ENCODE measurements around the gene RCSD1.

The RCSD1 gene

GRCh38 chr1:167640051-167640450 lies 10.0 kb downstream of the RCSD1 start:
- TF ChIP-seq CREB5 (CRISPR knock-in tag; IDR thresholded peaks at IDR 0.05; ENCODE audit: low read depth) (no peak), GLIS3 (CRISPR knock-in tag; IDR thresholded peaks at IDR 0.05) (no peak), RARB (CRISPR knock-in tag; IDR thresholded peaks at IDR 0.05) (no peak), OSR1 (CRISPR knock-in tag; IDR thresholded peaks at IDR 0.05) (no peak), BACH2 (CRISPR knock-in tag; IDR thresholded peaks at IDR 0.05; ENCODE audit: borderline replicate concordance) (no peak), ESRRG (CRISPR knock-in tag; IDR thresholded peaks at IDR 0.05) (no peak), ZNF70 (CRISPR knock-in tag; IDR thresholded peaks at IDR 0.05) (no peak), ARNTL (CRISPR knock-in tag; IDR thresholded peaks at IDR 0.05; ENCODE audit: borderline replicate concordance, low read depth) (no peak), CSDC2 (CRISPR knock-in tag; IDR thresholded peaks at IDR 0.05) (no peak), SNAI2 (CRISPR knock-in tag; IDR thresholded peaks at IDR 0.05) (no peak), PATZ1 (CRISPR knock-in tag; IDR thresholded peaks at IDR 0.05; ENCODE audit: borderline replicate concordance) (no peak), ISL1 (CRISPR knock-in tag; IDR thresholded peaks at IDR 0.05) (no peak), TSHZ2 (CRISPR knock-in tag; IDR thresholded peaks at IDR 0.05) (no peak), ZNF565 (CRISPR knock-in tag; conservative IDR thresholded peaks at IDR 0.05; ENCODE audit: low read depth) (no peak), ZFP3 (CRISPR knock-in tag; IDR thresholded peaks at IDR 0.05) (no peak), TOX (CRISPR knock-in tag; IDR thresholded peaks at IDR 0.05; ENCODE audit: borderline replicate concordance) (no peak), ZFP30 (CRISPR knock-in tag; IDR thresholded peaks at IDR 0.05) (no peak), TCF4 (CRISPR knock-in tag; IDR thresholded peaks at IDR 0.05; ENCODE audit: borderline replicate concordance) (no peak), ZNF8 (CRISPR knock-in tag; IDR thresholded peaks at IDR 0.05) (no peak), ZC3H10 (CRISPR knock-in tag; IDR thresholded peaks at IDR 0.05) (no peak)
- no peak for ATAC-seq

GRCh38 chr1:167641786-167642500 lies 11.9 kb downstream of the RCSD1 start:
- no peak for TF ChIP-seq RARB (CRISPR knock-in tag; IDR thresholded peaks at IDR 0.05)
- TF ChIP-seq TOX (CRISPR knock-in tag; IDR thresholded peaks at IDR 0.05; ENCODE audit: borderline replicate concordance): no peak
- TF ChIP-seq ZNF70 (CRISPR knock-in tag; IDR thresholded peaks at IDR 0.05): no peak
- no peak for TF ChIP-seq POU6F1 (CRISPR knock-in tag; IDR thresholded peaks at IDR 0.05; ENCODE audit: borderline replicate concordance, low read depth)
- no peak for TF ChIP-seq TSHZ2 (CRISPR knock-in tag; IDR thresholded peaks at IDR 0.05)
- TF ChIP-seq ESRRG (CRISPR knock-in tag; IDR thresholded peaks at IDR 0.05): no peak
- TF ChIP-seq CSDC2 (CRISPR knock-in tag; IDR thresholded peaks at IDR 0.05): no peak
- TF ChIP-seq ISL1 (CRISPR knock-in tag; IDR thresholded peaks at IDR 0.05): no peak
- no peak for TF ChIP-seq CREB5 (CRISPR knock-in tag; IDR thresholded peaks at IDR 0.05; ENCODE audit: low read depth)
- no peak for TF ChIP-seq GLIS3 (CRISPR knock-in tag; IDR thresholded peaks at IDR 0.05)
- TF ChIP-seq TCF4 (CRISPR knock-in tag; IDR thresholded peaks at IDR 0.05; ENCODE audit: borderline replicate concordance): no peak
- TF ChIP-seq SNAI2 (CRISPR knock-in tag; IDR thresholded peaks at IDR 0.05): no peak
- TF ChIP-seq BACH2 (CRISPR knock-in tag; IDR thresholded peaks at IDR 0.05; ENCODE audit: borderline replicate concordance): no peak
- TF ChIP-seq ZNF565 (CRISPR knock-in tag; conservative IDR thresholded peaks at IDR 0.05; ENCODE audit: low read depth): no peak
- no peak for TF ChIP-seq OSR1 (CRISPR knock-in tag; IDR thresholded peaks at IDR 0.05)
- no peak for TF ChIP-seq ZFP3 (CRISPR knock-in tag; IDR thresholded peaks at IDR 0.05)
- no peak for TF ChIP-seq ZFP30 (CRISPR knock-in tag; IDR thresholded peaks at IDR 0.05)
- TF ChIP-seq ZC3H10 (CRISPR knock-in tag; IDR thresholded peaks at IDR 0.05): no peak
- no peak for ATAC-seq

Data from SK-N-SH treated with all-trans-retinoic acid at 6 μM for 48 hours (cell line).